ENCODE measurements around the gene RSPH1. TPM values are rescaled to one million over a fixed set of nuclear protein-coding genes. Genes with fewer than 3 reads are reported as not detected.

RSPH1 gene
- total and polyA plus RNA-seq, 4 donors, result 0.09 to 0.17 (median 0.16) TPM; not detected in 1

DNA sequence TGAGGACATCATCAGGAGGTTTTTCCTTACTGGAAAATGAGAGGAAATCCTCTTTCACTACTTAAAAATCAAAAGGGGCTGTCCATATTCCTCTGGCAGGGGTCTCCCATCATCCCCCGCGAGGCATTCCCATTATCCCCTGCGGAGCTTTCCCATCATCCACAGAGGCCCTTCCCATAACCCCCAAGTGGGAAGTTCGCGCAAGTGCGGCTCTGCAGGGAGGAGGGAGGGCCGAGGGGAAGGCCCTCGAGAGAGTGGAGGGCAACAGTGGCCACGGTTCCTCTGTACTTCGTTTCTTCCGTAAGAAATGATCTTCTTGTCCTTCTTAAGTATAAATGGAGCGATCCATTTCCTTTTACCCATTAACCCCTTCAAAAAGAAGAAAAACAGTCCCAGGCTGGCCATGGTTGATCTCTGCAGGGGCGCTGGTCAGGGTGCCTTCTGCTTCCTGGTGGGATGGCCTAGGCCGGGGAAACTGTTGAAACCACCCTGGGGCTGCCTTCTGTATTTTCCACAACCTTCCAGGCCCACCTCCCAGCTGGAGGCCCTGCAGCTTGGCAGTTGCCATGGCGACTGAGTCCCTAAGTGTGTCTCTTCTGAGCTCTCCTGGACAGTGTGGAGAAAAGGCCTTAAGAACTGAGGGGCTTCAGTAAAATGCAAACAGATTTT lies 3.6 kb upstream of the RSPH1 start:
- DNase-seq (ENCODE audit: low spot score), result no peak

More for the DNA sequence above, 3.6 kb upstream of the RSPH1 start:
- 80% methylated on average over 15 of the region's 15 CpGs for WGBS
- no peaks in the 10 kb centered on the region for H3K36me3 ChIP-seq (ENCODE audit: control insufficient read depth in 4 of 4, insufficient read depth in 3 of 4, low read depth in 1 of 4, low read length in 3 of 4)
- no peak overlapping the region for H3K9ac ChIP-seq (ENCODE audit: low read depth in 1 of 2, low read length in 2 of 2)
- TF ChIP-seq, protein P1, sequence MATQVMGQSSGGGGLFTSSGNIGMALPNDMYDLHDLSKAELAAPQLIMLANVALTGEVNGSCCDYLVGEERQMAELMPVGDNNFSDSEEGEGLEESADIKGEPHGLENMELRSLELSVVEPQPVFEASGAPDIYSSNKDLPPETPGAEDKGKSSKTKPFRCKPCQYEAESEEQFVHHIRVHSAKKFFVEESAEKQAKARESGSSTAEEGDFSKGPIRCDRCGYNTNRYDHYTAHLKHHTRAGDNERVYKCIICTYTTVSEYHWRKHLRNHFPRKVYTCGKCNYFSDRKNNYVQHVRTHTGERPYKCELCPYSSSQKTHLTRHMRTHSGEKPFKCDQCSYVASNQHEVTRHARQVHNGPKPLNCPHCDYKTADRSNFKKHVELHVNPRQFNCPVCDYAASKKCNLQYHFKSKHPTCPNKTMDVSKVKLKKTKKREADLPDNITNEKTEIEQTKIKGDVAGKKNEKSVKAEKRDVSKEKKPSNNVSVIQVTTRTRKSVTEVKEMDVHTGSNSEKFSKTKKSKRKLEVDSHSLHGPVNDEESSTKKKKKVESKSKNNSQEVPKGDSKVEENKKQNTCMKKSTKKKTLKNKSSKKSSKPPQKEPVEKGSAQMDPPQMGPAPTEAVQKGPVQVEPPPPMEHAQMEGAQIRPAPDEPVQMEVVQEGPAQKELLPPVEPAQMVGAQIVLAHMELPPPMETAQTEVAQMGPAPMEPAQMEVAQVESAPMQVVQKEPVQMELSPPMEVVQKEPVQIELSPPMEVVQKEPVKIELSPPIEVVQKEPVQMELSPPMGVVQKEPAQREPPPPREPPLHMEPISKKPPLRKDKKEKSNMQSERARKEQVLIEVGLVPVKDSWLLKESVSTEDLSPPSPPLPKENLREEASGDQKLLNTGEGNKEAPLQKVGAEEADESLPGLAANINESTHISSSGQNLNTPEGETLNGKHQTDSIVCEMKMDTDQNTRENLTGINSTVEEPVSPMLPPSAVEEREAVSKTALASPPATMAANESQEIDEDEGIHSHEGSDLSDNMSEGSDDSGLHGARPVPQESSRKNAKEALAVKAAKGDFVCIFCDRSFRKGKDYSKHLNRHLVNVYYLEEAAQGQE (IDR thresholded peaks at IDR 0.05), result no peak
- no peak for TF ChIP-seq FOXA2 (IDR thresholded peaks at IDR 0.05)
- TF ChIP-seq RXRA (IDR thresholded peaks at IDR 0.05), result no peak
- no peak for TF ChIP-seq EGR1 (IDR thresholded peaks at IDR 0.05; ENCODE audit: low read depth in 2 of 2)
- no peak for TF ChIP-seq HNF4G (IDR thresholded peaks at IDR 0.05)
- no peak for TF ChIP-seq RAD21 (IDR thresholded peaks at IDR 0.05)
- TF ChIP-seq, protein P2, sequence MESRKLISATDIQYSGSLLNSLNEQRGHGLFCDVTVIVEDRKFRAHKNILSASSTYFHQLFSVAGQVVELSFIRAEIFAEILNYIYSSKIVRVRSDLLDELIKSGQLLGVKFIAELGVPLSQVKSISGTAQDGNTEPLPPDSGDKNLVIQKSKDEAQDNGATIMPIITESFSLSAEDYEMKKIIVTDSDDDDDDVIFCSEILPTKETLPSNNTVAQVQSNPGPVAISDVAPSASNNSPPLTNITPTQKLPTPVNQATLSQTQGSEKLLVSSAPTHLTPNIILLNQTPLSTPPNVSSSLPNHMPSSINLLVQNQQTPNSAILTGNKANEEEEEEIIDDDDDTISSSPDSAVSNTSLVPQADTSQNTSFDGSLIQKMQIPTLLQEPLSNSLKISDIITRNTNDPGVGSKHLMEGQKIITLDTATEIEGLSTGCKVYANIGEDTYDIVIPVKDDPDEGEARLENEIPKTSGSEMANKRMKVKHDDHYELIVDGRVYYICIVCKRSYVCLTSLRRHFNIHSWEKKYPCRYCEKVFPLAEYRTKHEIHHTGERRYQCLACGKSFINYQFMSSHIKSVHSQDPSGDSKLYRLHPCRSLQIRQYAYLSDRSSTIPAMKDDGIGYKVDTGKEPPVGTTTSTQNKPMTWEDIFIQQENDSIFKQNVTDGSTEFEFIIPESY (IDR thresholded peaks at IDR 0.05), result no peak
- TF ChIP-seq GABPA (IDR thresholded peaks at IDR 0.05 in 1 of 2, conservative IDR thresholded peaks at IDR 0.05 in 1 of 2), result no peak
- TF ChIP-seq FOXA1 (IDR thresholded peaks at IDR 0.05), result no peak
- TF ChIP-seq, protein P3, sequence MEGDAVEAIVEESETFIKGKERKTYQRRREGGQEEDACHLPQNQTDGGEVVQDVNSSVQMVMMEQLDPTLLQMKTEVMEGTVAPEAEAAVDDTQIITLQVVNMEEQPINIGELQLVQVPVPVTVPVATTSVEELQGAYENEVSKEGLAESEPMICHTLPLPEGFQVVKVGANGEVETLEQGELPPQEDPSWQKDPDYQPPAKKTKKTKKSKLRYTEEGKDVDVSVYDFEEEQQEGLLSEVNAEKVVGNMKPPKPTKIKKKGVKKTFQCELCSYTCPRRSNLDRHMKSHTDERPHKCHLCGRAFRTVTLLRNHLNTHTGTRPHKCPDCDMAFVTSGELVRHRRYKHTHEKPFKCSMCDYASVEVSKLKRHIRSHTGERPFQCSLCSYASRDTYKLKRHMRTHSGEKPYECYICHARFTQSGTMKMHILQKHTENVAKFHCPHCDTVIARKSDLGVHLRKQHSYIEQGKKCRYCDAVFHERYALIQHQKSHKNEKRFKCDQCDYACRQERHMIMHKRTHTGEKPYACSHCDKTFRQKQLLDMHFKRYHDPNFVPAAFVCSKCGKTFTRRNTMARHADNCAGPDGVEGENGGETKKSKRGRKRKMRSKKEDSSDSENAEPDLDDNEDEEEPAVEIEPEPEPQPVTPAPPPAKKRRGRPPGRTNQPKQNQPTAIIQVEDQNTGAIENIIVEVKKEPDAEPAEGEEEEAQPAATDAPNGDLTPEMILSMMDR (IDR thresholded peaks at IDR 0.05; ENCODE audit: low read depth, low read length, missing input control), result no peak
- TF ChIP-seq, protein P4, sequence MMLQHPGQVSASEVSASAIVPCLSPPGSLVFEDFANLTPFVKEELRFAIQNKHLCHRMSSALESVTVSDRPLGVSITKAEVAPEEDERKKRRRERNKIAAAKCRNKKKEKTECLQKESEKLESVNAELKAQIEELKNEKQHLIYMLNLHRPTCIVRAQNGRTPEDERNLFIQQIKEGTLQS (IDR thresholded peaks at IDR 0.05), result no peak
- TF ChIP-seq TAF1 (conservative IDR thresholded peaks at IDR 0.05), result no peak
- TF ChIP-seq HNF4A (conservative IDR thresholded peaks at IDR 0.05), result no peak
- no peak for TF ChIP-seq JUND (IDR thresholded peaks at IDR 0.05)
- no peak for TF ChIP-seq YY1 (IDR thresholded peaks at IDR 0.05)
- no peak for TF ChIP-seq SP1 (IDR thresholded peaks at IDR 0.05)
- no peak for TF ChIP-seq NR2F2 (IDR thresholded peaks at IDR 0.05)
- TF ChIP-seq, protein P5, sequence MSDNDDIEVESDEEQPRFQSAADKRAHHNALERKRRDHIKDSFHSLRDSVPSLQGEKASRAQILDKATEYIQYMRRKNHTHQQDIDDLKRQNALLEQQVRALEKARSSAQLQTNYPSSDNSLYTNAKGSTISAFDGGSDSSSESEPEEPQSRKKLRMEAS (IDR thresholded peaks at IDR 0.05), result no peak
- no peak overlapping the region for H3K4me3 ChIP-seq (ENCODE audit: low read depth in 1 of 3, low read length in 3 of 3)
- H3K4me1 ChIP-seq (ENCODE audit: control insufficient read depth in 4 of 4, insufficient read depth in 4 of 4, low read length in 3 of 4), result peaks cover 5 to 15% (median 9%) of the 10 kb centered on the region in 4 donors
- no peaks in the 10 kb centered on the region for H3K27me3 ChIP-seq (ENCODE audit: control insufficient read depth in 4 of 4, insufficient read depth in 4 of 4, low read length in 3 of 4)
- no peaks in the 10 kb centered on the region for H3K9me3 ChIP-seq (ENCODE audit: control insufficient read depth in 4 of 4, low read length in 3 of 4)
- no peak overlapping the region for H3K27ac ChIP-seq (ENCODE audit: low read depth in 1 of 2, low read length in 2 of 2)
